NCI-H345 (cell line): Measurements from ENCODE around the gene CTAGE1.

ENCODE experiments used
- DNase-seq: peaks from one replicate; lab custom pipeline; 2025; lab: John Stamatoyannopoulos, UW

The CTAGE1 gene

DNA sequence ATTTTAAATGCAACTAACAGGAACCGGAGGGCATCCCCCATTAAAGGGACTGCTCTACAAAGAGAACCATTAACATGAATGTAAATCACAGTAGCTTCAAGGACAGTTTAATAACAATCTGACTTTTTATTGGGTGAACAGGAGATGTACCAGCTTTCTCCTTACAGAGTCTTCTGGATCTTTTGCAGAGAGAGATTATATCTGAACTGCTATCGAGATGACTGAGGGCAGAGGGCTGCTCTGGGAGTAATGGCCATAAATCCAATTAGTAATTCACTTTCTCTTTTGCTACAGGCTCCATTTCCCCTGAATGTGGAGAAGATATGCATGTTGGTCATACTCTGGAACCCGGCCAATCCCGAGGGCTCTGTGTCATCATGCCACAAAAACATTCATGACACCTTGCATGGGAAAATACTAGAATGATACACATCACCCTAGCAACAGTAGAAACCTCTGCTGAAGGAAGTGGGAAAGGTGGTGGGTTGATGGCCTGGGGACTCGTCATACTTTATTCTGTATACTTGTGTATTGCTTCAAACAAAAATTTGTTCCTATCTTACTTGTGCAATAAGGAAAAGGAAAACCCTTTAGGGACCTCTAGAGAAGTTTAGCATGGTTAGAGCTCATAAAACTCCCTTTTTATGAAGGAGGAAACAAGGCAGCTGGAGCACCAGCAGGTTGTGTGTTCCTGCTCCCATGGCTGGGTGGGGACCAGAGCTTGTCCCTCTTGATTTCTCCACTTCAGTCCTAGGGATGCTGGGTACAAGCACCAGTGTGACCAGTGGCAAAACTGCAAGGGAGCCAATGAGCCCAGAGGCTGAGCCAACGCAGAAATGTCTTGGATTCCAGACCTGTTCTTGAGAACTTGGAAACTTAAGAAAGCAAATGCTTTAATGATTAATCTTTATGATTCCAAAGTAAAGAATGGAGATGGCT lies 26.0 kb downstream of the CTAGE1 start:
- DNase-seq = no peak

DNA sequence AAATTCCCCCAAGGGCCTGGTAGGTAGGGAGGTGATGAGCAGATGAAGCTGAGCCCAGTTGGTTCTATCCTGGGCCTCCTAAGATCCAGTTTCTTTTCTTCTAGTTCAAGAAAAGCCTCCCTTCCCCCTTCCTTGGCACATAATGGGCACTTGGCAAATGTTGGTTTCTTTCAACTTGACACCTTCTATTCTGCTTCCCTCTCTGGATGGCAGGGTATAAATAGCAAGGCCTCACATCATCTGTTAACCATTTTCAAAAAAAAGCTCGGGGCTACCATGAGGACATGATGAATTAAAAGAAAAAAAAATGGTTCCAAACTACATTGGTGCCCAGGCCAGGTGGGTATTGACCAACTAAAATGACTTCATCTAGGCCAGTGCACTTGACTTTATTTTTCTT lies 29.9 kb downstream of the CTAGE1 start:
- DNase-seq = no peak

DNA sequence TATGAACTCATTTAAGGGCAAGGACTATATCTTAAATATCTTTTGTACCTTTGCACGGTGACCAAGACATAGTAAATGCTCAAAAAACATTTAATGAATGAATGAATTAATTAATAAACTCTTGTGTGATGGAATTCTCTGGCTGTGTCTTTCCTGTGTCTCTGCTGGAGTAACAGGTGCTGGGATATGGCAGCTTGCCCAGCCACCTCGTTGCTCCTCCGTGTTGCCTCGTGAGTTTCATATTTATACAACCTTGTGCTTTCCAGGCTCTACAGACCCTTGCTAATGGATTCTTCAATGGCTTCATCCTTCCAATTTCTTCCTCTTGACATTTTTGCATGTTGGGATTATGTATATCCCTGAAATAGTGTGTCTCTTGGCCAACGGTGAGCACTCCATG lies 30.4 kb downstream of the CTAGE1 start:
- DNase-seq = no peak

DNA sequence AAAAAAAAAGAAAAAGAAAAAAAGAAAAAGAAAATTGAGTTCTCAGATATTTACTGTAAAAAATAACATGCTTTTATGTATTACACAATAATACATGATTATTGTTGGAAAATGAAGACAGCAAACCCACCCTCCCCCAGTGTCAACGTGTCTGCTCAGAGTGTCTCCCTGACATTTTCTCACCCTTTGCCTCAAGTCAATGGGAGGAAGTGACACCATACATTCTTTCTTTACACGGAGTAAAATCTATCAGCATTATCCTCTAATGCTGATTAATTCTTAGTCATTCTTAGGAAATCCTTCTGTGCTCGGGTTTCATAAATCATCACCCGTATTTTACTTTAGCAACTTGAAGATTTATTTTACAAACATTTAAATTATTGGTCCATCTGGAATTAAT lies 32.0 kb downstream of the CTAGE1 start:
- DNase-seq = no peak

DNA sequence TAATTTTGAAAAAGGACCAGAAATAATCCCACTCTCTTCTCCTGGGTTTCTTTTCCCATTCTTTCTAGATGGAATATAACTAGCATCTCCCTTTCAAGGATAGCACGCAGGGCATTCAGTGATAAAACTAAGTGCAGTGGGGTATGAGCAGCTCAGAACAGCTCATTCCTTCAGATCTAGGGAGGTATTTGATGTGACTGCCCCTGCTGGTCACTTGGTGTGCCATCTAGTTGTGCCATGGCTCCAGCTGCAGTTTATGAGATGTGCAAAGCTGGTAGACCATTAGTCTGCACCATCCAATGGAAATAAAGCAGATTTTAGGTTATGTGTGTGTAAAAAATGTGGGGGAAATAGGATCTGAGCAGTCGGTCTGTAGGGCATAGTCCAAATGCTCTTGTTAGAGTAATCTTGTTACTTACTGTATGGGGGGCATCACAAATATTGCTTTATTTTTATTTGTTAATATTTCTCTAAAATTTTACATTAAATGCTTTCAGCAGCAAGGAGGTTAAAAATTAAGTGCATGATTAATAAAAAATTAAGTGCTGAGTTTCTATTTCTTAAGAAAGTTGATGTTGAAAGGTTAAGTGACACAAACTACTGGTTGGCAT lies 38.9 kb downstream of the CTAGE1 start:
- no peak for DNase-seq

DNA sequence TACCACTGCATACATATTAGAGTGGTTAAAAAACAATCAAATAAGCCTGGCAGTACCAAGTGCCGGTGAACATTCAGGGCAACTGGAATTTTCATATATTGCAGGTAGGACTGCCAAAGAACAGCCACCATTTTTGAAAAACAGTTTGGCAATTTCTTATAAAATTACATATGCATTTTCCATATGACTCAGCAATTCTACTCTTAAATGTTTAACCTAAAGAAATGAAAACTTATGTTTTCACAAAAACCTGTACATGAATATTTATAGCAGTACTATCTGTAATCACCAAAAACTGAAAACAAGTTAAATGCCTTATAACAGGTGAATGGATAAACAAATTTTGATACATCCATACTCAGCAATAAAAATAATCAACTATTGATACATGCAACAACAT lies 39.9 kb downstream of the CTAGE1 start:
- no peak for DNase-seq

DNA sequence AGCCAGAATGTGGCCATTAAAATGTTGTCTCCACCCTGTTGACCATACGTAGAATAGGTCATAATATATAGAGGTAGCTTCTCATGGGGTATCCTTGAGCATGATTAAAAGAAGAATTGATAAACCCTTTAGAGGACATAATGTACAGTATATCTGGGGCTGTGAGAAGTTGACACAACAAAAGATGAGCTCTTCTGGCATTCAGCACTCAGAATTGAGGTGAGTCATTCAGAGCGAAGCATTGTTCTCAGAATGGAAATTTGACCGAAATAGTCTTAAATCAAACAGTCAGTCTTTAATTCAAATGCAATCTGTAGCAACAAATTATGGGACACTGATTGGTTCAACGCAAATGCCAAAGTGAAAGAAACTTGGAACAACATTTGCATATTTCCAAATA lies 47.3 kb downstream of the CTAGE1 start:
- no peak for DNase-seq

DNA sequence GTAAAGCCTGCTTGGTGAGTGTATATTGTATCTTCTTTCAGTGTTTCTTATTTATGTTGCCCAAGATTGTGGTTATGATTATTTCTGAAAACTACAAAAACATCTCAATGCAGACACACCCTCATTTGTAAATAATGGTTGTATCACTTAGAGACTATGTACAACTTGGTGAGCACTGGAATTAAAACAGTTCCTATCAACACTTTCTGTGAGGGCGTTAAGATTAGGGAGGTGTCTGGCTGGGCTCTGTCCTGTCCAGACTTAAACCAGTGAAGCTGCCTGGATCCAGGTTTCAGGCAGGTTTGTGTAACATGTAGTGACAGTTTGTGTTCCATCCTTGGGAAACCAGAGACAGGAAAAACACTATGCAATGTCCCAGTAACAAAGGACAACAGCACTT lies 49.7 kb downstream of the CTAGE1 start:
- DNase-seq = no peak

DNA sequence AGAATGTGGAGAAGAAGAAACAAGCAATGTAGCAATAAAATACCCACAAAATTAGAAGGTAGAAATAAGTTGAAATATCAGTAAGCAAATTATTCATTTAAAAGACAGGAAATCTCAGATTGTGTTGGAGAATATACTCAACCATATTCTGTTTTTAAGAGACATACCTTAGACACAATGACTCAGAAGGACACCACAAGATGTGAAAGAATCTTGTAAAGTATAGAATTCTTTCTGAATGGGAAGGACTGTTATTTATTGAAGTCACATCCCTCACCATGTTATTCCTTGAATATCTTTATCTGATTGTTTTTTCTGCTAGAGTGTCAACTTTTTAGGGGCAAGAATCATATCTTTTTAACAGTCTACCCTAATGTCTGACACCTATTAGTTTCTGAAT lies 50.4 kb downstream of the CTAGE1 start:
- no peak for DNase-seq

DNA sequence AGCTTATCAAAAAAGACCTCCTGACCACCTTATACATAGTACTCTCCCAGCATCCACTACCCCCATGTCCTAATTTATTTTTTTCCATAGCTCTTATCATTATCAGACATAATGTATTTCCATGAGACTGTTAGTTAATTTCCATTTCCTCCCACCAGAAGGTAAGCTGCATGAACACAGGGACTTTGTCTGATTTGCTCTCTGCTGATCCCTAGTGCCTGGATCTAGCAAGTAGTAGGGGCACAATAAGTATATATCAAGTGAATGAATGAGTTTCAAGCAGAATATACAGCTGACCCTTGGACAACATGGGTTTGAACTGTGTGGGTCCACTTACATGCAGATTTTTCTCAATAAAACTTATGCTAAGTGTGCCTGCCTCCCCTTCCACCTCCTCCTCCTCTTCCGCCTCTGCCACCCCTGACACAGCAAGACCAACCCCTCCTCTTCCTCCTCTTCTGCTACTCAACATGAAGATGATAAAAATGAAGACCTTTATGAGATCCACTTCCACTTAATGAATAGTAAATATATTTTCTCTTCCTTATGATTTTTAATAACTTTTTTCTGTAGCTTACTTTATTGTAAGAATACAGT lies 53.8 kb downstream of the CTAGE1 start:
- DNase-seq = no peak
